GM12801 (cell line): ENCODE results near the gene ZNF438.

Experiments used
- TF ChIP-seq, protein P1 (sequence below): IDR thresholded peaks from one replicate; pipeline ENCODE4 v1.5.1; 2011; ENCODE audit warnings: control low read depth; ENCODE audit not compliant: insufficient read length; ENCODE audit errors: extremely low read depth

The ZNF438 gene

DNA sequence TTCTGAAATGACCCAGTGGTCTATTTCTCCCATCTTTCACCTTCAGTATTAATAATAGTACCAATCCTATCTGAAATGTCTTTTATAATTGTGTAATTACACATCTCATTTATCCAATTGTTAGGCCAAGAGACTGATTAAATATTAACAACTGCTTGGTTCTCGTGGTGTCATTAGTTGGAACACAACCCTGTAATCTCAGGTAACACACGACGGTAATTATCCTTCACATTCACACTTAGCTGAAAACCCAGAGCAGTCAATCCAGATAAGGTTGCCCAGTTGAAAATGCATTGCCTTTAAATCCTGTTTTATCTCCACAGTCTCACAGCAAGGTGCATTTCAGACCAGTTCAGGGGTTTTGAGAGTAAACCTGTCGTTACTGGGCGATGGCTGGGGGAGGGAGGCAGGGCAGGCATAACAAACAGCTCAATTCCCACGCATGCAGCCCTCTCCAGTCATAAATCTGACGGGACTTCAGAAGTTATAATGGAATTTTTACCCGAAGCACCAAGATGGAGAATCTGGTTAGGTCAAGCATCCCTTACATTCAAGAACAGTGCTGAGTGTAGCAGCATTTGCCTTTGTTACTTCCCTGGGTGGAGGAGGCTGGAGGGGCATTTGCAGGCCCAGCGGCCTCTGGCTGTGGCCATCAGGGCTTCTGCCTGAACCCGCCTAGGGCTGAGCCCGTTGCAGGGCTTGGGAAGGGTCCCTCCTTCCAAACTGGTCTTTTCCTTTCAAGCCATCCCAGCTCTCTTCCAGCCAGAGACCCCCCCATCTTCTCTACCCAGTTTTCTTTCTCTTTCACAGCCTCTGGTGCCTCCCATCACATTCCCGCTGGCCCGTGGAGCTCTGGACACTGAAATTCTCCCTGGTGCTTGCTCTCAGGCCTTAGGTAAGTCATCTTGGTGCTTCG, 201.1 kb downstream of the ZNF438 start:
- TF ChIP-seq, protein P1, sequence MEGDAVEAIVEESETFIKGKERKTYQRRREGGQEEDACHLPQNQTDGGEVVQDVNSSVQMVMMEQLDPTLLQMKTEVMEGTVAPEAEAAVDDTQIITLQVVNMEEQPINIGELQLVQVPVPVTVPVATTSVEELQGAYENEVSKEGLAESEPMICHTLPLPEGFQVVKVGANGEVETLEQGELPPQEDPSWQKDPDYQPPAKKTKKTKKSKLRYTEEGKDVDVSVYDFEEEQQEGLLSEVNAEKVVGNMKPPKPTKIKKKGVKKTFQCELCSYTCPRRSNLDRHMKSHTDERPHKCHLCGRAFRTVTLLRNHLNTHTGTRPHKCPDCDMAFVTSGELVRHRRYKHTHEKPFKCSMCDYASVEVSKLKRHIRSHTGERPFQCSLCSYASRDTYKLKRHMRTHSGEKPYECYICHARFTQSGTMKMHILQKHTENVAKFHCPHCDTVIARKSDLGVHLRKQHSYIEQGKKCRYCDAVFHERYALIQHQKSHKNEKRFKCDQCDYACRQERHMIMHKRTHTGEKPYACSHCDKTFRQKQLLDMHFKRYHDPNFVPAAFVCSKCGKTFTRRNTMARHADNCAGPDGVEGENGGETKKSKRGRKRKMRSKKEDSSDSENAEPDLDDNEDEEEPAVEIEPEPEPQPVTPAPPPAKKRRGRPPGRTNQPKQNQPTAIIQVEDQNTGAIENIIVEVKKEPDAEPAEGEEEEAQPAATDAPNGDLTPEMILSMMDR: no peak

DNA sequence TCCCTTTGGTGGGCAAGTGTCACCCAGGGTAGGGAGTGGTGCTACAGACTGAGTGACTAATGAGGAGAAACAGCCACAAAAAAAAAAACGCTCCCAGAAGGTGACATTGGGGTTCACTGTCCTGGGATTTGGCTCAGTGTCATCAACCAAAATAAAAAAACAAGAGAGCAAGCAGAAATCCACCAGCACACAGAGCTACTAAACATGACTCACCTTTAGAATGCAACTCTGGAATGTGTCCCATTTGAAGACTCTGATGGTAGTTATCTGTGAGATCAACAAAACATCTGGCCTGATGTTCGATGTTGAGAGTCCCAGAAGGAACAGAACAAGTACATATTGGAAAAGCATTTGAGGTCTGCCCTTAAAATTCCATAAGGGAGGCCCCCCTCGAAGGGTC, 201.8 kb downstream of the ZNF438 start:
- TF ChIP-seq, protein P1: no peak

DNA sequence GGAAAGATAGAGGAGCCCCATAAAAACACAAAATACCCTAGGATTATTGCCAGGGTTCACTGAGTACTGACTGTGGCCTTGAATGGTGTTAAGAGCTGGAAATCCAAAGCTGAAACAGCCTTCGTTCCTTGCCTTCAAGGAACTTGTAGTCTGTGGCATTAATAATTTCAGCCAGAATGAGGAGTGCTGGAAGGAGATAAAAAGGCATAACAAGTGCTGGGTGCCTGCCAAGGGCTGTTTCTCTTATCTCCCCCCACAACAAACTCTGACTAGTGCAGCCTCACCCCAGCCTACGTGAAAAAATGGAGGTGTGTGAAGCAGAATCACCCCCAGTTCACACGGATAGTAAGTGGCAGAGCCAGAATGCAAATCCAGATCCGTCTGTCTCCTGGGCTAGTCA, 203.0 kb downstream of the ZNF438 start:
- TF ChIP-seq, protein P1: no peak

DNA sequence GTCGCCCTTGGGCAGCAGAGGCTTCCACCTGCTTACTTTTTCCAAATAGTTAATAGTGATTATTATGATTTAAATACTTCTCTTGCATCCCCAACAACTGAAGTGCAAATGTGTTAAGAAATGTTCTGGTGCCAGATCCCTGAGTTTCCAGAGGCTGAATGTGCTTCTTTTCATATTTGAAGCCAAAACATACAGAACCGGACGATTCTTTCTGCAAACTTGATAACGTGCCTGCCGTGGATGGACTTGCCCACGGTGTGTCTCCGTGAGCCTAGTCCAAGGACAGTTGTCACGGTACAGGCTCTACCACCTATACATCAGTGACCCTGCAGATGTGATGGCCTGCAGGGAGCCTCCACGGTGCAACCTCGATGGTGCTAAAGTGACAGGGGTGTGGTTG, 203.5 kb downstream of the ZNF438 start:
- TF ChIP-seq, protein P1: no peak

DNA sequence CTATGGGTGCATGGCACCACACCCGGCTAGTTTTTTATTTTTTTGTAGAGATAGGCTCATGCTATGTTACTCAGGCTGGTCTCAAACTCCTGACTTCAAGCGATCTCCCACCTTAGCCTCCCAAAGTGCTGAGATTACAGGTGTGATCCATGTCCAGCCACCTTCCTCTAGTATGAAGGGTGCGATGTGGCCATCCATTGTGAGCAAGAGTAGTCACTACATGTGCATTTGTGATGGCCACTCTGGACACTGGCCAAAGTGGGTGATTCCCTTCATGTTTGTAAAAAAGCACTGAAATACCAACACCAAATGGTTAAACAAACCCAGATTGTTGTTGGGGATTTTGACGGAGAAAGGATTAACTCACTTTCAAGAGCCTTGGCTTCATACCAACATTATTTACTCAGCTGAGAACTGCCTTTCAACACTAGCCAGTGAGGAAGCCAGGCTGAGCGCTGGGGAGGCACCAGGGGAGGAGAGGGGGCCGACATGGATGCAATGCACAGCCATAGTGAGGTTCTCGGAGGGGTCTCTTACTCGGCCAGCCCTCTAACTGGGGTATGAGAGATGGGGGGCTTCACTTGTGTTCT, 204.0 kb downstream of the ZNF438 start:
- TF ChIP-seq, protein P1: no peak

DNA sequence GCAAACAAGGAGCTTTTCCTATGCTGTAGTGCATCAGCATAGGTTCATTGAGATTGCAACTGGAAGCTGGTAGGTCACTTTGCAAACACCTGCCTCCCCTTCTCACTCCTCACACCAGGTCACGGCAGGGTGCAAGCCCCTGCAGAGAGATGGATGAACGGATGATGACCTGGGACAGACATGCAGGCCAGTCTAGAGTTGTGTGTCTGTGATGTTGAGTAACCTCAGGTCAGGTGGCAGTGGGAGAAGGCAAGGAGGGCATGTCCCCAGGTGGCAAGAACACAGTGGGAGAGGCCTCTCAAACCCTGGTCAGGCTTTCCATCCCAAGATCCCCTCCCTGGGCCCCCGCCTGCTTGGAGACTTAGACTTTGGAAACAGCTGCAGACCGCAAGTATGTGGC, 205.0 kb downstream of the ZNF438 start:
- TF ChIP-seq, protein P1: no peak

DNA sequence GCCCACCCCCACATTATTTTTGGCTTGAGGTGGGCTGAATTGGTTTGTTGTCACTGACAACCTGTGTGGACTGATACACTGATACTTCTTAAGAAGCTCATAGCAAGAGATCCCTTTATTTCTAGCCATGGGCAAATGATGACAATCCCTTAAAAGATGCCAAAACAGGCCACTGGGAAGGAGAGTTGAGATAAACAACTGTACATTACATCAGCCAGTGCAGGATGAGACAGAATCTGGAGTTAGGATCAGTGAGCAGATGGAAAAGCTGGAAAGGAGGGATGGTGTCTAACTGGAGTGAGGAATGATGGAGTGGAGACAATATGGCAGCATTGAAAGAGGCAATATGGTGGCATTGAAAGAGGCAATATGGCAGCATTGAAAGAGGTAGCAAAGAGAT, 206.2 kb downstream of the ZNF438 start:
- TF ChIP-seq, protein P1: no peak
